GM21381 (cell line): ENCODE measurements around the gene LSM6.

Experiments used
- ATAC-seq: cut with Tn5 transposase; IDR thresholded peaks from one replicate; pipeline ENCODE4 v1.9.1; 2021; ENCODE audit warnings: mild to moderate bottlenecking, moderate library complexity; ENCODE audit not compliant: unreplicated experiment

LSM6 gene

GRCh38 chr4:146175541-146176453 is at the start of gene LSM6:
LSM6 (plus strand) TSS chr4:146175718; CDS start chr4:146182922, 7,204 bp downstream.
- peak; percentile 94 for ATAC-seq

- peak; percentile 99 for ATAC-seq
Observed at GRCh38 chr4:146132445-146132844, 43.1 kb upstream of the LSM6 start.

GRCh38 chr4:146134761-146135445 is 40.6 kb upstream of the LSM6 start:
- no peak for ATAC-seq

GRCh38 chr4:146135941-146136340 is 39.6 kb upstream of the LSM6 start:
- no peak for ATAC-seq

- ATAC-seq = no peak
Observed at GRCh38 chr4:146142768-146143167, 32.8 kb upstream of the LSM6 start.

- no peak for ATAC-seq
Observed at GRCh38 chr4:146143888-146144287, 31.6 kb upstream of the LSM6 start.

GRCh38 chr4:146146918-146147317 is 28.6 kb upstream of the LSM6 start:
- no peak for ATAC-seq

- no peak for ATAC-seq
Observed at GRCh38 chr4:146148021-146148420, 27.5 kb upstream of the LSM6 start.

GRCh38 chr4:146154057-146154456 is 21.5 kb upstream of the LSM6 start:
- no peak for ATAC-seq

- ATAC-seq = no peak
Observed at GRCh38 chr4:146155152-146155724, 20.3 kb upstream of the LSM6 start.

GRCh38 chr4:146158036-146158745 is 17.3 kb upstream of the LSM6 start:
- no peak for ATAC-seq

GRCh38 chr4:146159384-146160058 is 16.0 kb upstream of the LSM6 start:
- peak; percentile 80 for ATAC-seq

GRCh38 chr4:146161243-146161642 is 14.3 kb upstream of the LSM6 start:
- ATAC-seq = no peak

- no peak for ATAC-seq
Observed at GRCh38 chr4:146165221-146165620, 10.3 kb upstream of the LSM6 start.

GRCh38 chr4:146165840-146166239 is 9.7 kb upstream of the LSM6 start:
- ATAC-seq = no peak

- no peak for ATAC-seq
Observed at GRCh38 chr4:146170149-146170548, 5.4 kb upstream of the LSM6 start.

GRCh38 chr4:146176891-146177290 is 1.4 kb downstream of the LSM6 start:
- no peak for ATAC-seq

- no peak for ATAC-seq
Observed at GRCh38 chr4:146178126-146178525, 2.6 kb downstream of the LSM6 start.

- ATAC-seq = no peak
Observed at GRCh38 chr4:146179784-146180370, 4.4 kb downstream of the LSM6 start.

- no peak for ATAC-seq
Observed at GRCh38 chr4:146182443-146182842, 6.9 kb downstream of the LSM6 start.
